A549 (cell line): ENCODE data around the gene APOL2. TPM values are rescaled to one million over a fixed set of nuclear protein-coding genes. Genes with fewer than 3 reads are reported as not detected.
"Not testable (repeated sequence)": the region's sequence is repeated elsewhere in the genome, so short reads cannot be mapped to it uniquely, and the experiment has no call there.

Source experiments
- ATAC-seq, 2 experiments: fragments of 200-7000 bp in 1 of 2; fragments of >200 bp in 1 of 2; cut with Nextera tagmentation in 1 of 2; cut with Tn5 transposase in 1 of 2; 3 replicates each; pipeline versions ENCODE4 v1.8.0 to v1.9.1; 2018 to 2020; ENCODE audit warnings: mild to moderate bottlenecking in 1 of 2, moderate library complexity in 1 of 2
- CTCF ChIA-PET: fragments of 300-600 bp; sonication (Branson Sonifier 250); formaldehyde crosslinking; extraction: SDS; loops from one replicate; lab custom pipeline; 2021; ENCODE audit warnings: antibody characterized with exemption, inconsistent platforms; lab: Yijun Ruan, JAX
- POLR2A ChIA-PET: fragments of 350-600 bp; formaldehyde crosslinking; extraction: SDS; loops from one replicate; lab custom pipeline; 2021; ENCODE audit warnings: antibody characterized with exemption, inconsistent platforms; lab: Yijun Ruan, JAX
- DNase-seq, 2 experiments: peaks; one replicate each; pipeline versions ENCODE4 v3.0.0 to v3.0.0-alpha.2; 2011 to 2016; ENCODE audit warnings: low read depth in 1 of 2, low spot score in 1 of 2
- FAIRE-seq: peaks from 2 replicates; lab custom pipeline; 2011; peaks lifted over from hg19 to GRCh38; lab: Jason Lieb, UNC
- H3K27ac ChIP-seq, 2 experiments: fragments of >200 bp; sonication (Bioruptor Twin); formaldehyde crosslinking; 3 replicates each; pipeline ENCODE4 v1.5.1; 2016 to 2017
- H3K4me1 ChIP-seq: fragments of >200 bp; sonication (Bioruptor Twin); formaldehyde crosslinking; 3 replicates; pipeline ENCODE4 v1.6.1; 2016
- H3K4me2 ChIP-seq: fragments of >200 bp; sonication (Bioruptor Twin); formaldehyde crosslinking; 3 replicates; pipeline ENCODE4 v1.6.1; 2016
- H3K4me3 ChIP-seq: fragments of >200 bp; sonication (Bioruptor Twin); formaldehyde crosslinking; 3 replicates; pipeline ENCODE4 v1.5.1; 2016
- H3K9me3 ChIP-seq: fragments of >200 bp; sonication (Bioruptor Twin); formaldehyde crosslinking; 3 replicates; pipeline ENCODE4 v1.6.1; 2016
- CEBPB ChIP-seq, 2 experiments: fragments of >200 bp in 1 of 2; sonication (Bioruptor Twin) in 1 of 2; formaldehyde crosslinking in 1 of 2; IDR thresholded peaks; 2 replicates each; pipeline ENCODE4 v1.6.1; 2012 to 2016
- CHD2 ChIP-seq: fragments of 150-350 bp; IDR thresholded peaks from 2 replicates; pipeline ENCODE4 v1.6.1; 2014; ENCODE audit warnings: low read length; ENCODE audit not compliant: partially characterized antibody
- CHD4 ChIP-seq: fragments of 200-600 bp; sonication (generic); IDR thresholded peaks from 2 replicates; pipeline ENCODE4 v1.6.1; 2016; ENCODE audit warnings: antibody characterized with exemption, mild to moderate bottlenecking, borderline replicate concordance
- FOSL2 ChIP-seq, 2 experiments: fragments of 450-650 bp in 1 of 2; fragments of >200 bp in 1 of 2; sonication (Bioruptor Twin) in 1 of 2; formaldehyde crosslinking; IDR thresholded peaks; 2 replicates each; pipeline versions ENCODE4 v1.5.0 to v1.6.1; 2016 to 2020; ENCODE audit warnings: mild to moderate bottlenecking in 1 of 2, moderate library complexity in 1 of 2
- FOXS1 ChIP-seq: fragments of 250-450 bp; sonication (Bioruptor Pico); IDR thresholded peaks from 2 replicates; pipeline ENCODE4 v1.5.0; 2020; ENCODE audit warnings: mild to moderate bottlenecking, moderate library complexity
- HDAC2 ChIP-seq: fragments of 200-600 bp; sonication (generic); IDR thresholded peaks from 2 replicates; pipeline ENCODE4 v1.6.1; 2016
- HOXA7 ChIP-seq: fragments of 250-450 bp; sonication (Bioruptor Pico); IDR thresholded peaks from 2 replicates; pipeline ENCODE4 v1.5.0; 2020; ENCODE audit warnings: mild to moderate bottlenecking, moderate library complexity
- HOXB13 ChIP-seq: fragments of 250-450 bp; sonication (Bioruptor Pico); IDR thresholded peaks from 2 replicates; pipeline ENCODE4 v1.5.0; 2020; ENCODE audit warnings: low read depth, mild to moderate bottlenecking, moderate library complexity
- HOXB5 ChIP-seq: fragments of 250-450 bp; sonication (Bioruptor Pico); IDR thresholded peaks from 2 replicates; pipeline ENCODE4 v1.5.0; 2020; ENCODE audit warnings: mild to moderate bottlenecking, moderate library complexity
- JUN ChIP-seq, 2 experiments: fragments of >200 bp; sonication (Bioruptor Twin); formaldehyde crosslinking; IDR thresholded peaks; 2 replicates in 1 of 2; 3 replicates in 1 of 2; pipeline ENCODE4 v1.6.1; 2016 to 2017
- NPAS2 ChIP-seq: fragments of 250-450 bp; sonication (Bioruptor Pico); IDR thresholded peaks from 2 replicates; pipeline ENCODE4 v1.8.0; 2022; ENCODE audit warnings: mild to moderate bottlenecking, moderate library complexity, borderline replicate concordance
- RAD21 ChIP-seq, 2 experiments: fragments of >200 bp in 1 of 2; sonication (Bioruptor Twin) in 1 of 2; formaldehyde crosslinking in 1 of 2; IDR thresholded peaks in 1 of 2; conservative IDR thresholded peaks in 1 of 2; 2 replicates in 1 of 2; 3 replicates in 1 of 2; pipeline ENCODE4 v1.6.1; 2012 to 2018; ENCODE audit warnings: inconsistent platforms in 1 of 2
- RARB ChIP-seq: fragments of 250-450 bp; sonication (Bioruptor Pico); IDR thresholded peaks from 2 replicates; pipeline ENCODE4 v1.8.0; 2021; ENCODE audit warnings: mild to moderate bottlenecking, moderate library complexity
- RFX5 ChIP-seq: fragments of 450-650 bp; IDR thresholded peaks from 2 replicates; pipeline ENCODE4 v1.7.1; 2014; ENCODE audit warnings: antibody characterized with exemption, mild to moderate bottlenecking, moderate library complexity
- RNF2 ChIP-seq: fragments of 200-600 bp; sonication (generic); IDR thresholded peaks from 2 replicates; pipeline ENCODE4 v1.6.1; 2016; ENCODE audit warnings: low read depth, mild to moderate bottlenecking, antibody characterized with exemption, moderate library complexity, borderline replicate concordance
- SREBF2 ChIP-seq: fragments of 450-650 bp; IDR thresholded peaks from 2 replicates; pipeline ENCODE4 v1.6.1; 2014; ENCODE audit warnings: mild to moderate bottlenecking, moderate library complexity
- ZC3H11A ChIP-seq: fragments of 450-650 bp; IDR thresholded peaks from 2 replicates; pipeline ENCODE4 v1.6.1; 2014; ENCODE audit warnings: antibody characterized with exemption, mild to moderate bottlenecking
- ZNF302 ChIP-seq: fragments of 250-450 bp; sonication (Bioruptor Pico); IDR thresholded peaks from 2 replicates; pipeline ENCODE4 v1.9.0; 2021; ENCODE audit warnings: inconsistent platforms, mild to moderate bottlenecking, moderate library complexity
- ZSCAN20 ChIP-seq: fragments of 250-450 bp; sonication (Bioruptor Pico); IDR thresholded peaks from 2 replicates; pipeline ENCODE4 v1.8.0; 2022; ENCODE audit warnings: mild to moderate bottlenecking, moderate library complexity
- WGBS: methylation state at CpG from one replicate; pipeline ENCODE4 v1.1.6; 2017; ENCODE audit errors: missing lambda C conversion rate; 5-methylcytosine and 5-hydroxymethylcytosine counted together
- polyA plus RNA-seq, 4 experiments: library from polyadenylated mRNA; depleted of rRNA in 3 of 4; stranded (reverse); fragments of >200 nt; fragmentation: RNase III in 1 of 4; extraction: RNeasy Plus Mini Kit Qiagen cat#74134 plus additional on column Dnase treatment in 1 of 4; gene quantifications; 2 replicates in 3 of 4; 3 replicates in 1 of 4; pipeline ENCODE4 v1.2.3, GENCODE V29; 2011 to 2017
- TF ChIP-seq, protein P1 (sequence below): fragments of 450-650 bp; IDR thresholded peaks from 2 replicates; pipeline ENCODE4 v1.6.1; 2014; ENCODE audit warnings: antibody characterized with exemption
- TF ChIP-seq, protein P2 (sequence below): fragments of >200 bp; sonication (Bioruptor Twin); formaldehyde crosslinking; IDR thresholded peaks from 3 replicates; pipeline ENCODE4 v1.5.1; 2016
- TF ChIP-seq, protein P3 (sequence below): fragments of >200 bp; sonication (Bioruptor Twin); formaldehyde crosslinking; IDR thresholded peaks from 2 replicates; pipeline ENCODE4 v1.6.1; 2016
- TF ChIP-seq, protein P4 (sequence below): IDR thresholded peaks from 2 replicates; pipeline ENCODE4 v1.6.1; 2012

APOL2 gene
- polyA plus RNA-seq, 2 of the 4 experiments (the other 2 are of a cell fraction): 8.7 to 23.8 TPM

DNA sequence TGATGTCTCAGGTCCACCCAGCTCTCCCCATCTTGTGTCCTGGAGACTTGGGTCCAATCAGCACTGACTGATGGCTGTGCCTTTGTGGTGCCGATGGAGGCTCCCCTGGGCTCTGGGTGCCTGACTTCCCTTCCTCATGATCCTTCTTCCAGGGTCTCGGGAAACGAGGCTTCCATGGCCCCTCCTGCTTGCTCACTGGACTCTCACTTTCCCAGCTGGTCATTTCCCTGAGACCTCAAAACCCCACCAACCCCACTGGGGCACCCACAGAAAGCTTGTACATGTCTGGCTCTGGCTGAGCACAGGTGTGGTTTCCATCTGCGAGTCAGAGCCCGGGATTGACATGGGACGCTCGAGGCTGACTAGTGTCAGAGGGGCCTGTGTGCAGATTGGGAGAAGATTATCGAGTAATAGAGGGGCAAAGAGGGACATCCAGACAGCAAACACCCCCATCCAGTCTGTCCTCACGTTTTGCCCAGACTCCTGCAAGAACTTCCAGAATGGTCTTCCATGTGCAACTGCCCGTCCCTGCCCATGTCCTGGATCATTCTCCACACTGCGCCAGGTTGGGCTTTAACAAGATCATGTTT lies 28.7 kb upstream of the APOL2 start:
- H3K4me3 ChIP-seq: no peak overlapping the region
- POLR2A ChIA-PET: no interaction called here
- H3K9me3 ChIP-seq: no peaks in the 10 kb centered on the region
- CTCF ChIA-PET: interaction anchor here (1.0 to 2.2 kb wide), 4 partner anchors 10 to 70 kb away, joined by 3 to 6 read pairs (median 3); partner anchors contain the start of gene APOL1
- no peak for TF ChIP-seq RAD21 (conservative IDR thresholded peaks at IDR 0.05 in 1 of 2, IDR thresholded peaks at IDR 0.05 in 1 of 2)
- TF ChIP-seq HOXB5: no peak
- TF ChIP-seq, protein P1, sequence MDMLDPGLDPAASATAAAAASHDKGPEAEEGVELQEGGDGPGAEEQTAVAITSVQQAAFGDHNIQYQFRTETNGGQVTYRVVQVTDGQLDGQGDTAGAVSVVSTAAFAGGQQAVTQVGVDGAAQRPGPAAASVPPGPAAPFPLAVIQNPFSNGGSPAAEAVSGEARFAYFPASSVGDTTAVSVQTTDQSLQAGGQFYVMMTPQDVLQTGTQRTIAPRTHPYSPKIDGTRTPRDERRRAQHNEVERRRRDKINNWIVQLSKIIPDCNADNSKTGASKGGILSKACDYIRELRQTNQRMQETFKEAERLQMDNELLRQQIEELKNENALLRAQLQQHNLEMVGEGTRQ: no peak
- TF ChIP-seq RARB (CRISPR knock-in tag): no peak
- no peak for TF ChIP-seq SREBF2
- TF ChIP-seq FOSL2 (IDR thresholded peaks at IDR 0.05): no peak
- no peak for TF ChIP-seq FOSL2 (CRISPR knock-in tag; IDR thresholded peaks at IDR 0.05)
- TF ChIP-seq, protein P2, sequence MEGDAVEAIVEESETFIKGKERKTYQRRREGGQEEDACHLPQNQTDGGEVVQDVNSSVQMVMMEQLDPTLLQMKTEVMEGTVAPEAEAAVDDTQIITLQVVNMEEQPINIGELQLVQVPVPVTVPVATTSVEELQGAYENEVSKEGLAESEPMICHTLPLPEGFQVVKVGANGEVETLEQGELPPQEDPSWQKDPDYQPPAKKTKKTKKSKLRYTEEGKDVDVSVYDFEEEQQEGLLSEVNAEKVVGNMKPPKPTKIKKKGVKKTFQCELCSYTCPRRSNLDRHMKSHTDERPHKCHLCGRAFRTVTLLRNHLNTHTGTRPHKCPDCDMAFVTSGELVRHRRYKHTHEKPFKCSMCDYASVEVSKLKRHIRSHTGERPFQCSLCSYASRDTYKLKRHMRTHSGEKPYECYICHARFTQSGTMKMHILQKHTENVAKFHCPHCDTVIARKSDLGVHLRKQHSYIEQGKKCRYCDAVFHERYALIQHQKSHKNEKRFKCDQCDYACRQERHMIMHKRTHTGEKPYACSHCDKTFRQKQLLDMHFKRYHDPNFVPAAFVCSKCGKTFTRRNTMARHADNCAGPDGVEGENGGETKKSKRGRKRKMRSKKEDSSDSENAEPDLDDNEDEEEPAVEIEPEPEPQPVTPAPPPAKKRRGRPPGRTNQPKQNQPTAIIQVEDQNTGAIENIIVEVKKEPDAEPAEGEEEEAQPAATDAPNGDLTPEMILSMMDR: no peak
- TF ChIP-seq, protein P3, sequence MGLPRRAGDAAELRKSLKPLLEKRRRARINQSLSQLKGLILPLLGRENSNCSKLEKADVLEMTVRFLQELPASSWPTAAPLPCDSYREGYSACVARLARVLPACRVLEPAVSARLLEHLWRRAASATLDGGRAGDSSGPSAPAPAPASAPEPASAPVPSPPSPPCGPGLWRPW: no peak
- TF ChIP-seq, protein P4, sequence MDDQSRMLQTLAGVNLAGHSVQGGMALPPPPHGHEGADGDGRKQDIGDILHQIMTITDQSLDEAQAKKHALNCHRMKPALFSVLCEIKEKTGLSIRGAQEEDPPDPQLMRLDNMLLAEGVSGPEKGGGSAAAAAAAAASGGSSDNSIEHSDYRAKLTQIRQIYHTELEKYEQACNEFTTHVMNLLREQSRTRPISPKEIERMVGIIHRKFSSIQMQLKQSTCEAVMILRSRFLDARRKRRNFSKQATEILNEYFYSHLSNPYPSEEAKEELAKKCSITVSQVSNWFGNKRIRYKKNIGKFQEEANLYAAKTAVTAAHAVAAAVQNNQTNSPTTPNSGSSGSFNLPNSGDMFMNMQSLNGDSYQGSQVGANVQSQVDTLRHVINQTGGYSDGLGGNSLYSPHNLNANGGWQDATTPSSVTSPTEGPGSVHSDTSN: no peak
- no peak for TF ChIP-seq ZC3H11A
- no peak for TF ChIP-seq HOXA7 (CRISPR knock-in tag)
- no peak for TF ChIP-seq CHD2
- TF ChIP-seq HOXB13: no peak
- TF ChIP-seq ZSCAN20 (CRISPR knock-in tag): no peak
- no peak for TF ChIP-seq JUN (IDR thresholded peaks at IDR 0.05)
- no peak for TF ChIP-seq HDAC2
- no peak for TF ChIP-seq CHD4
- no peak for TF ChIP-seq CEBPB (IDR thresholded peaks at IDR 0.05)
- no peak for TF ChIP-seq RNF2
- TF ChIP-seq ZNF302 (CRISPR knock-in tag): no peak
- ATAC-seq: peak in 1 of 2 experiments; percentile 30; a peak in 1 of 6 replicates
- no peak for FAIRE-seq
- no peak overlapping the region for H3K4me2 ChIP-seq
- no peak overlapping the region for H3K27ac ChIP-seq
- no peaks in the 10 kb centered on the region for H3K4me1 ChIP-seq
- WGBS: 75% methylated on average over 11 of the region's 11 CpGs
- no peak for DNase-seq

DNA sequence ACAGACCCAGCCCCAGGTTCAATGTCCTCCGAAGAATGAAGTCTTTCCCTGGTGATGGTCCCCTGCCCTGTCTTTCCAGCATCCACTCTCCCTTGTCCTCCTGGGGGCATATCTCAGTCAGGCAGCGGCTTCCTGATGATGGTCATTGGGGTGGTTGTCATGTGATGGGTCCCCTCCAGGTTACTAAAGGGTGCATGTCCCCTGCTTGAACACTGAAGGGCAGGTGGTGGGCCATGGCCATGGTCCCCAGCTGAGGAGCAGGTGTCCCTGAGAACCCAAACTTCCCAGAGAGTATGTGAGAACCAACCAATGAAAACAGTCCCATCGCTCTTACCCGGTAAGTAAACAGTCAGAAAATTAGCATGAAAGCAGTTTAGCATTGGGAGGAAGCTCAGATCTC lies 27.7 kb upstream of the APOL2 start:
- H3K4me3 ChIP-seq: no peak overlapping the region
- no peak for TF ChIP-seq FOXS1
- no peak for TF ChIP-seq RFX5
- no peak for TF ChIP-seq NPAS2 (CRISPR knock-in tag)
- WGBS: 90% methylated on average over 4 of the region's 4 CpGs
- no peak overlapping the region for H3K4me2 ChIP-seq
- no peak overlapping the region for H3K27ac ChIP-seq
- POLR2A ChIA-PET: no interaction called here
- H3K9me3 ChIP-seq: no peaks in the 10 kb centered on the region
- DNase-seq: no peak
- ATAC-seq: no peak
- FAIRE-seq: no peak
- H3K4me1 ChIP-seq: no peaks in the 10 kb centered on the region
- CTCF ChIA-PET: interaction anchor here (1.1 to 2.2 kb wide), 2 partner anchors 10 to 14 kb away, joined by 3 to 6 read pairs; partner anchors contain the start of gene APOL1

DNA sequence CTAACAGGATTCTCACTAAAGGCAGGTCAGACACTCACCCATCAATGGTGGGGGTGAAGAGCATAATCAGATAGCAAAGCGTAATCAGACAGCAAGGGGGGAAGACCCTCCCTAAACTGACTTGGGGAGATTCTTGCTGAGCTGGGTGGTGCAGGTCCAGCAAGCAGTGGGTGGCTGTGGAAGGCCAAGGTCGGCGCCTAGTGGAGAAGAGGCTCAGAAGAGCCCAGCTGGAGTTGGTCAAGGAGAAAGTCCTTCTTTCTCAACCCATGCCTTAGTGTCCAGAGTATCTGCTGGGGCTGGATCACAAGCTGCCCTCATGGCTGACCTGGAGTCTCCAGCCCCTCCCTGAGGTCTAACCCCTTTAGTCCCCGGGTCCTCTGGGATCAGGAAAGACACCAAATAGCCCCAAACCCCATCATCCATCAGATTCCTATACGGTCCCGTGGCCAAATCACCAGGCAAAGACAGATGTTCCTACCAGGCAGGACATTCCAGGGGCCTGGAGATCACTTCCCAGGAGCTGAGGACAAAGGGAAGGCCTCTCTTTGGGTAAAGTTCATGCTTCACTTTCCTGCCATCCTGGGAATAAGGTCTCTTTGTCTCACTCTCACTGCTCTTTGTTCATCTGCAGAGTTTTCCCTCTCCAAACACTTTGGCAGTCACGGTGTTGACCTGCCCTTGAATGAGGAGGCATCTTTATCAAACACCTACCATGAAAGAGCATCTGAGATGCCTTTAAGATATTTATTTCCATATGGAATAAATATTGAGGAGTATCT lies 24.7 kb upstream of the APOL2 start:
- ATAC-seq, H3K4me3 ChIP-seq, POLR2A ChIA-PET, H3K27ac ChIP-seq, FAIRE-seq, H3K9me3 ChIP-seq, DNase-seq, H3K4me1 ChIP-seq, H3K4me2 ChIP-seq: not testable (repeated sequence)
- CTCF ChIA-PET: interaction anchor here (1.7 to 3.4 kb wide), 2 partner anchors 13 to 25 kb away, joined by 5 to 16 read pairs; partner anchors contain the start of gene APOL2
- WGBS: 78% methylated on average over 7 of the region's 7 CpGs

DNA sequence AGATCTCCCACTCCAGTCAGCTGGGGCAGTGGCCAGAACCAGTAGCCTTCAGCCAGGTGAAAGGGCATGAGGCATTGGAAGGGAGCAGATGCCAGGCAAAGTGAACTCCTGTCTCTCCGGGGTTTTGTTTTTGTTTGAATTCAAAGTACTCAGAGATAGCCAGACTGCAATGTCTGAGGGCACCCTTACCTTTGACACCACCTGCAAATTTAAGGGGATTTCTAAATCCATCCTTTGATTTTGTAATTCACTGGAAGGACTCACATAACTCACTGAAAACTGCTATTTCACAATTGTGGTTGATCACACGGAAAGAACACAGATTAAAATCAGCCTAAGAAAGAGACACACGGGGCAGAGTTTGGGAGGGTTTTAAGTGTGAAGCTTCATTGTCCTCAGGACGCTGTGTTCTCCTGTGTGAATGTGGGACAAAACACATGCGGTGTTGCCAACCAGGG lies 23.9 kb upstream of the APOL2 start:
- ATAC-seq, FAIRE-seq, H3K4me2 ChIP-seq, DNase-seq, H3K27ac ChIP-seq, H3K9me3 ChIP-seq, H3K4me3 ChIP-seq, POLR2A ChIA-PET, H3K4me1 ChIP-seq: not testable (repeated sequence)
- CTCF ChIA-PET: interaction anchor here (3.4 kb wide), 1 partner anchor 14 kb away, joined by 16 read pairs; no protein-coding TSS in a partner anchor
- 60% methylated on average over 5 of the region's 5 CpGs for WGBS
